CD4-positive, alpha-beta T cell (primary cell): ENCODE results near the gene ACOT8. TPM values are rescaled to one million over a fixed set of nuclear protein-coding genes. Genes with fewer than 3 reads are reported as not detected.
"Not testable (repeated sequence)": the region's sequence is repeated elsewhere in the genome, so short reads cannot be mapped to it uniquely, and the experiment has no call there.

ENCODE experiments used
- ATAC-seq: fragments of 200-7000 bp; cut with Tn5 transposase; one replicate; pipeline ENCODE4 v1.10.0; 2022; ENCODE audit warnings: mild to moderate bottlenecking; ENCODE audit not compliant: poor library complexity
- CTCF ChIA-PET: fragments of 350-600 bp; sonication (Branson Sonifier 250); formaldehyde crosslinking; loops from one replicate; lab custom pipeline; 2021; ENCODE audit warnings: antibody characterized with exemption, inconsistent platforms; lab: Charles Lee
- POLR2A ChIA-PET: fragments of 350-600 bp; sonication (Branson Sonifier 250); formaldehyde crosslinking; loops from one replicate; lab custom pipeline; 2021; ENCODE audit warnings: antibody characterized with exemption, inconsistent platforms; lab: Charles Lee
- DNase-seq, 14 experiments: peaks; one replicate each; pipeline ENCODE4 v3.0.0-alpha.2; 2013 to 2020; ENCODE audit warnings: mixed read lengths in 2 of 14
- H3K27ac ChIP-seq, 2 donors: one replicate each; pipeline versions ENCODE4 v1.5.1 to v1.7.0; 2013; ENCODE audit warnings: low read length in 2 of 2, low read depth in 1 of 2, mild to moderate bottlenecking in 1 of 2
- H3K27me3 ChIP-seq, 2 experiments: 1 replicate in 1 of 2; 2 replicates in 1 of 2; pipeline versions ENCODE4 v1.6.1 to v1.7.0; 2013; ENCODE audit warnings: low read length in 2 of 2, control low read depth in 1 of 2, mild to moderate bottlenecking in 1 of 2, moderate library complexity in 1 of 2; ENCODE audit not compliant: insufficient read depth in 2 of 2, control insufficient read depth in 1 of 2
- H3K36me3 ChIP-seq: one replicate; pipeline ENCODE4 v1.6.1; 2013; ENCODE audit warnings: low read length, control low read depth; ENCODE audit not compliant: insufficient read depth
- H3K4me1 ChIP-seq: one replicate; pipeline ENCODE4 v1.6.1; 2013; ENCODE audit warnings: low read length, control low read depth; ENCODE audit not compliant: insufficient read depth
- H3K4me3 ChIP-seq: one replicate; pipeline ENCODE4 v1.5.1; 2013; ENCODE audit warnings: mild to moderate bottlenecking, low read length, moderate library complexity
- H3K9me3 ChIP-seq, 2 experiments: 1 replicate in 1 of 2; 2 replicates in 1 of 2; pipeline versions ENCODE4 v1.6.1 to v1.7.0; 2013; ENCODE audit warnings: low read length in 2 of 2, mild to moderate bottlenecking in 2 of 2, control low read depth in 1 of 2, moderate library complexity in 1 of 2; ENCODE audit not compliant: control insufficient read depth in 1 of 2, insufficient read depth in 1 of 2
- H3K27ac Mint-ChIP-seq: one replicate; pipeline ENCODE4 v1.8.0; 2020; ENCODE audit warnings: mixed read lengths
- H3K27me3 Mint-ChIP-seq: one replicate; pipeline ENCODE4 v1.8.0; 2021; ENCODE audit warnings: mixed read lengths
- H3K36me3 Mint-ChIP-seq: one replicate; pipeline ENCODE4 v1.8.0; 2021; ENCODE audit warnings: low read depth, mixed read lengths
- H3K4me1 Mint-ChIP-seq: one replicate; pipeline ENCODE4 v1.8.0; 2021; ENCODE audit warnings: low read depth, mixed read lengths
- H3K4me3 Mint-ChIP-seq: one replicate; pipeline ENCODE4 v1.8.0; 2020; ENCODE audit warnings: mild to moderate bottlenecking, mixed read lengths
- H3K9me3 Mint-ChIP-seq: one replicate; pipeline ENCODE4 v1.8.0; 2020; ENCODE audit warnings: mixed read lengths
- CTCF ChIP-seq: fragments of 200-600 bp; IDR thresholded peaks from one replicate; pipeline ENCODE4 v1.8.0; 2022; ENCODE audit warnings: antibody characterized with exemption, mild to moderate bottlenecking
- intact Hi-C, 2 experiments: fragments of 100-400 bp; cut with DNase I in 1 of 2; cut with micrococcal nuclease in 1 of 2; formaldehyde crosslinking; loops; one replicate each; pipeline versions ENCODE4 v1.15.1 to v1.9.0; 2023 to 2025; cut with DNase I, micrococcal nuclease
- total RNA-seq, 174 experiments: library from RNA in 2 of 174; stranded (reverse) in 2 of 174; gene quantifications; one replicate each; pipeline ENCODE4 v1.2.3 and lab custom pipeline; 2021 to 2026

The ACOT8 gene
- total RNA-seq, 2 experiments from 2014 or later: 19.1 to 19.9 TPM

DNA sequence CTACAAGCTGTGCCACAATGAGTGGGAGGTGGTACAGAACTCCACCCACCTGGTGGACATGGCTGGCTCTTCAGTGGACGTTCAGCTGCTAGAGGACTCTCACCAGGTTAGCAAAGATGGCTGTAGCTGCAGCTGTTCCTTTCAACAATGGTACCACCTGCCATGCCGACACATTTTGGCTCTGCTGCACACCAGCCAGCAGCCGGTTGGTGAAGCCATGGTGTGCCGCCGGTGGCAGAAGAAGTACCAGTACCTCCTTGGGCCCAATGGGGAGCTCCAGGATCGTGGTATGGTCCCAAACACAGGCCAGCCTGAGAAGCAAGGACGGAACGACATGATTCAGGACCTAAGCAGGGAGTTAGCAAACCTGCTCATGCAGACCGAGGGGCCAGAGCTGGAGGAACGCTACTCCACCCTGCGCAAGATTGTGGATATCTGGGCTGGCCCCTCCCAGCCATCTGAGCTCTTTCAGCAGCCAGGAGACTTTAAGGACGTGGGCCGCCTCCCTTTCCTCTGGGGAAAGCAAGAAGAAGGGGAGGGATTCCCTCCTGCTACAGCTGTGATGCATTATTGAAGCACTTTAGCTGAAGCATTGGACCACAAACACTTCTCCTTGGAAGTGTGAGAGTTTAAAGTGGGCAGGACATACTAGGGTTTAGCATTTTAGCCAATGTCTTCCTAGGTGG, 21.0 kb upstream of the ACOT8 start:
- no peak overlapping the region for H3K27ac Mint-ChIP-seq
- peaks cover 28% of the 10 kb centered on the region for H3K36me3 Mint-ChIP-seq
- ATAC-seq (no peak), DNase-seq (no peak)
- Histone ChIP-seq H3K27me3 (no peaks in the 10 kb centered on the region), H3K27ac (no peak overlapping the region), H3K9me3 (no peaks in the 10 kb centered on the region), H3K4me3 (no peak overlapping the region), H3K4me1 (peaks cover 26% of the 10 kb centered on the region), H3K36me3 (peaks cover 24% of the 10 kb centered on the region)
- peaks cover 24% of the 10 kb centered on the region for H3K4me1 Mint-ChIP-seq
- intact Hi-C loops: no loop called here
- no peak overlapping the region for H3K4me3 Mint-ChIP-seq
- ChIA-PET POLR2A (no interaction called here), CTCF (no interaction called here)
- no peak for TF ChIP-seq CTCF
- no peaks in the 10 kb centered on the region for H3K9me3 Mint-ChIP-seq
- no peaks in the 10 kb centered on the region for H3K27me3 Mint-ChIP-seq

DNA sequence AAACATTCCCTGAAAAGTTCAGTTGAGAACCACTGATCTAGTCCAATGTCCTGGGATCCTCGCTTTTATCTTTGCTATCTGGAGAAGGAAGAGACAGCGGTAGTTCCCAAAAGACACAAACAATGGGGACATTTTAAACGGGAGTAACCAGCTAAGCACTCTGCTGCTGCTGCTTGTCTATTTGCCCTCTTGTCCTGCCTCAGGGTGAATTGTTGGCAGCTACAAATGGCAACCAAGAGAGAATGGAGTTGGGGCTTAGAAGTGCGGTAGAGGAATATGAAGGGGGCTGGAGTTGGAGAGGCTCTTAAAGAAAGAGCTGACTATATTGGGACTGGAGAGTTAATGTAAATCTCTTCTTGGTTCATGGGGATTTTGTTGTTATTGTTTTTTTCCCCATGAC, 17.4 kb upstream of the ACOT8 start:
- no peaks in the 10 kb centered on the region for H3K4me1 Mint-ChIP-seq
- Histone ChIP-seq H3K27ac (no peak overlapping the region), H3K4me1 (no peaks in the 10 kb centered on the region), H3K36me3 (peaks cover 16% of the 10 kb centered on the region), H3K27me3 (no peaks in the 10 kb centered on the region), H3K4me3 (no peak overlapping the region), H3K9me3 (no peaks in the 10 kb centered on the region)
- no peak for TF ChIP-seq CTCF
- peaks cover 7% of the 10 kb centered on the region for H3K36me3 Mint-ChIP-seq
- H3K27me3 Mint-ChIP-seq: no peaks in the 10 kb centered on the region
- POLR2A ChIA-PET: no interaction called here
- CTCF ChIA-PET: interaction anchor here (0.7 kb wide), 2 partner anchors 50 to 59 kb away, joined by 4 to 6 read pairs; no protein-coding TSS in a partner anchor
- no peaks in the 10 kb centered on the region for H3K9me3 Mint-ChIP-seq
- DNase-seq (no peak), ATAC-seq (no peak)
- H3K27ac Mint-ChIP-seq: no peak overlapping the region
- no peak overlapping the region for H3K4me3 Mint-ChIP-seq
- intact Hi-C loops: no loop called here

GRCh38 chr20:45874104-45874481, 16.9 kb upstream of the ACOT8 start:
- intact Hi-C loops, H3K4me1 Mint-ChIP-seq, POLR2A ChIA-PET, H3K4me3 Mint-ChIP-seq, ATAC-seq, H3K27ac Mint-ChIP-seq, H3K27ac ChIP-seq, H3K36me3 Mint-ChIP-seq, H3K27me3 ChIP-seq, H3K9me3 ChIP-seq, H3K4me1 ChIP-seq, H3K4me3 ChIP-seq, H3K27me3 Mint-ChIP-seq, DNase-seq, H3K9me3 Mint-ChIP-seq: not testable (repeated sequence)
- CTCF ChIA-PET: interaction anchor here (0.7 kb wide), 1 partner anchor 50 kb away, joined by 4 read pairs; no protein-coding TSS in a partner anchor
- H3K36me3 ChIP-seq: peaks cover 16% of the 10 kb centered on the region
